ENCODE data around the gene KIF5A.

The KIF5A gene

GRCh38 chr12:57628280-57629191, 78.7 kb downstream of the KIF5A start:
- Histone ChIP-seq H3K4me2 (ENCODE audit: low read length) (no peak overlapping the region), H4K20me1 (ENCODE audit: control insufficient read depth, insufficient read depth, low read depth, low read length) (no peaks in the 10 kb centered on the region), H3K9me3 (ENCODE audit: control insufficient read depth, insufficient read depth, low read length) (no peaks in the 10 kb centered on the region), H3K27me3 (ENCODE audit: control insufficient read depth, low read length) (peaks cover 95% of the 10 kb centered on the region), H3K79me2 (ENCODE audit: control insufficient read depth, low read length) (no peaks in the 10 kb centered on the region), H3K36me3 (ENCODE audit: control insufficient read depth, low read length) (no peaks in the 10 kb centered on the region), H3K4me3 (ENCODE audit: low read length) (no peak overlapping the region), H3K27ac (ENCODE audit: low read depth, low read length) (no peak overlapping the region), H3F3A (ENCODE audit: control insufficient read depth, insufficient read depth) (0 out of 2 replicates have a peak, but pooled peaks cover 2% of the 10 kb centered on the region), H3K9me2 (replicated peaks; ENCODE audit: control insufficient read depth, low read length) (no peaks in the 10 kb centered on the region), H3K4me1 (ENCODE audit: control insufficient read depth, low read length) (peaks cover 13% of the 10 kb centered on the region)
- TF ChIP-seq EZH2phosphoT487 (IDR thresholded peaks at IDR 0.05; ENCODE audit: borderline replicate concordance, low read length) (no peak), CTCF (IDR thresholded peaks at IDR 0.05; ENCODE audit: low read depth, low read length, poor library complexity, severe bottlenecking) (no peak)

GRCh38 chr12:57629897-57630471, 80.1 kb downstream of the KIF5A start:
- H3K27me3 ChIP-seq (ENCODE audit: control insufficient read depth, low read length): peaks cover 90% of the 10 kb centered on the region
- no peaks in the 10 kb centered on the region for H4K20me1 ChIP-seq (ENCODE audit: control insufficient read depth, insufficient read depth, low read depth, low read length)
- no peaks in the 10 kb centered on the region for H3K9me2 ChIP-seq (replicated peaks; ENCODE audit: control insufficient read depth, low read length)
- H3K9me3 ChIP-seq (ENCODE audit: control insufficient read depth, insufficient read depth, low read length): no peaks in the 10 kb centered on the region
- H3K4me3 ChIP-seq (ENCODE audit: low read length): no peak overlapping the region
- no peak overlapping the region for H3K4me2 ChIP-seq (ENCODE audit: low read length)
- H3F3A ChIP-seq (ENCODE audit: control insufficient read depth, insufficient read depth): 0 out of 2 replicates have a peak, but pooled peaks cover 2% of the 10 kb centered on the region
- TF ChIP-seq CTCF (IDR thresholded peaks at IDR 0.05; ENCODE audit: low read depth, low read length, poor library complexity, severe bottlenecking) (no peak), EZH2phosphoT487 (IDR thresholded peaks at IDR 0.05; ENCODE audit: borderline replicate concordance, low read length) (no peak)
- H3K79me2 ChIP-seq (ENCODE audit: control insufficient read depth, low read length): no peaks in the 10 kb centered on the region
- H3K4me1 ChIP-seq (ENCODE audit: control insufficient read depth, low read length): peaks cover 13% of the 10 kb centered on the region
- H3K36me3 ChIP-seq (ENCODE audit: control insufficient read depth, low read length): no peaks in the 10 kb centered on the region
- no peak overlapping the region for H3K27ac ChIP-seq (ENCODE audit: low read depth, low read length)

GRCh38 chr12:57630891-57631433, 81.1 kb downstream of the KIF5A start:
- Histone ChIP-seq H3K4me3 (ENCODE audit: low read length) (no peak overlapping the region), H3K36me3 (ENCODE audit: control insufficient read depth, low read length) (no peaks in the 10 kb centered on the region), H3K79me2 (ENCODE audit: control insufficient read depth, low read length) (no peaks in the 10 kb centered on the region), H3K27me3 (ENCODE audit: control insufficient read depth, low read length) (peaks cover 81% of the 10 kb centered on the region), H3F3A (ENCODE audit: control insufficient read depth, insufficient read depth) (0 out of 2 replicates have a peak, but pooled peaks cover 2% of the 10 kb centered on the region), H3K4me1 (ENCODE audit: control insufficient read depth, low read length) (peaks cover 13% of the 10 kb centered on the region), H3K27ac (ENCODE audit: low read depth, low read length) (no peak overlapping the region), H3K4me2 (ENCODE audit: low read length) (no peak overlapping the region), H3K9me3 (ENCODE audit: control insufficient read depth, insufficient read depth, low read length) (no peaks in the 10 kb centered on the region), H4K20me1 (ENCODE audit: control insufficient read depth, insufficient read depth, low read depth, low read length) (no peaks in the 10 kb centered on the region), H3K9me2 (replicated peaks; ENCODE audit: control insufficient read depth, low read length) (no peaks in the 10 kb centered on the region)
- no peak for TF ChIP-seq EZH2phosphoT487 (IDR thresholded peaks at IDR 0.05; ENCODE audit: borderline replicate concordance, low read length)
- TF ChIP-seq CTCF (IDR thresholded peaks at IDR 0.05; ENCODE audit: low read depth, low read length, poor library complexity, severe bottlenecking): no peak
